Caco-2 (cell line): ENCODE data around the gene DNMT3A. TPM values are rescaled to one million over a fixed set of nuclear protein-coding genes. Genes with fewer than 3 reads are reported as not detected.

Experiments
- BruUV-seq: library from RNA; stranded (reverse); fragments of 400-500 nt; replicated peaks from 2 replicates; lab custom pipeline; 2021; lab: Mats Ljungman, UMichigan
- CTCF ChIA-PET: fragments of 300-600 bp; sonication (Branson Sonifier 250); formaldehyde crosslinking; loops from one replicate; lab custom pipeline; 2022; ENCODE audit warnings: antibody characterized with exemption; lab: Charles Lee
- POLR2A ChIA-PET: fragments of 300-600 bp; sonication (Branson Sonifier 250); formaldehyde crosslinking; loops from one replicate; lab custom pipeline; 2022; ENCODE audit warnings: antibody characterized with exemption; lab: Charles Lee
- DNase-seq, 2 experiments: peaks; one replicate each; pipeline versions ENCODE4 v3.0.0 to v3.0.0-alpha.2; 2020 to 2022
- H3K27me3 ChIP-seq: replicated peaks from 2 replicates; pipeline ENCODE4 v1.6.0; 2011; ENCODE audit warnings: low read length; ENCODE audit not compliant: control insufficient read depth, insufficient read depth
- H3K36me3 ChIP-seq: 2 replicates; pipeline ENCODE4 v1.5.1; 2011; ENCODE audit warnings: low read length; ENCODE audit not compliant: control insufficient read depth, insufficient read depth
- H3K4me1 ChIP-seq: fragments of 250-450 bp; sonication (Bioruptor Pico); 2 replicates; pipeline ENCODE4 v1.5.1; 2020; ENCODE audit warnings: mild to moderate bottlenecking
- H3K4me3 ChIP-seq: 2 replicates; pipeline ENCODE4 v1.5.1; 2011; ENCODE audit warnings: low read depth, mild to moderate bottlenecking, control low read depth, low read length
- H3K9me3 ChIP-seq: fragments of 250-450 bp; sonication (Bioruptor Pico); 2 replicates; pipeline ENCODE4 v1.5.1; 2020; ENCODE audit warnings: mild to moderate bottlenecking, moderate library complexity
- H3K27ac Mint-ChIP-seq: one replicate; pipeline ENCODE4 v1.8.0; 2022; ENCODE audit warnings: mixed read lengths; ENCODE audit not compliant: unreplicated experiment
- H3K27me3 Mint-ChIP-seq: one replicate; pipeline ENCODE4 v1.8.0; 2022; ENCODE audit warnings: mixed read lengths; ENCODE audit not compliant: insufficient read depth, unreplicated experiment
- H3K36me3 Mint-ChIP-seq: one replicate; pipeline ENCODE4 v1.8.0; 2022; ENCODE audit warnings: mild to moderate bottlenecking, mixed read lengths; ENCODE audit not compliant: insufficient read depth, unreplicated experiment
- H3K4me1 Mint-ChIP-seq: one replicate; pipeline ENCODE4 v1.8.0; 2022; ENCODE audit warnings: low read depth, mixed read lengths; ENCODE audit not compliant: unreplicated experiment
- H3K4me3 Mint-ChIP-seq: one replicate; pipeline ENCODE4 v1.8.0; 2022; ENCODE audit warnings: mild to moderate bottlenecking, moderate library complexity, mixed read lengths; ENCODE audit not compliant: unreplicated experiment
- H3K9me3 Mint-ChIP-seq: one replicate; pipeline ENCODE4 v1.8.0; 2022; ENCODE audit warnings: mixed read lengths; ENCODE audit not compliant: unreplicated experiment
- intact Hi-C: fragments of 100-400 bp; cut with micrococcal nuclease; formaldehyde crosslinking; loops from one replicate; pipeline ENCODE4 v1.10.0; 2022; ENCODE audit not compliant: unreplicated experiment
- total RNA-seq: library from RNA; stranded (reverse); gene quantifications from 2 replicates; pipeline ENCODE4 v1.2.3, GENCODE V29; 2022
- TF ChIP-seq, protein P1 (sequence below), 2 experiments: fragments of 200-600 bp in 1 of 2; IDR thresholded peaks; 1 replicate in 1 of 2; 2 replicates in 1 of 2; pipeline versions ENCODE4 v1.5.1 to v1.8.0; 2011 to 2022; ENCODE audit warnings: antibody characterized with exemption in 1 of 2, control low read depth in 1 of 2, inconsistent platforms in 1 of 2, low read depth in 1 of 2, low read length in 1 of 2, mild to moderate bottlenecking in 1 of 2, moderate library complexity in 1 of 2; ENCODE audit not compliant: insufficient read depth in 1 of 2, severe bottlenecking in 1 of 2, unreplicated experiment in 1 of 2

The DNMT3A gene
- total RNA-seq, 1 experiment from 2014 or later = 72.2 TPM

DNA sequence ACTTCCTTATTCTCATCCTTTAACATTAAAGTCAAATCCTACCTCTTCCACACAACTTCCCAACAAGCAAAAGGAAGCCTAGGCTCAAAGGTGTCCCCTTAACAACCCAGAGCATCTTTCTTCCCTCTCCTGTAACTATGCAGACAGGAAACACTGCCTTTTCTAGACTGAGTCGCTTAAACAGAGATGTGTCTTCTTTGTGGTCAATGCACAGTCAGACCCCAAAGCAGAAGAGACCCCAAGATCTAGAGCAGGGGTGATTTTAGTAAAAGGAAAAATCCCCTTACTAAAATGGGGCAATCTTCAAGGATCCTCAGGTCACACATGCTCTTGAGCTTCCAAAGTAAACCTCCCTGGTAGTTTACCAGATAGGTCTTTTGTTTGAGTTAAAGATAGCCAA lies 86.8 kb downstream of the DNMT3A start:
- ChIA-PET CTCF (no interaction called here), POLR2A (no interaction called here)
- H3K36me3 ChIP-seq = no peaks in the 10 kb centered on the region; the same call in none of the 2 replicates
- Mint-ChIP-seq H3K27me3 (peaks cover 13% of the 10 kb centered on the region), H3K27ac (no peak overlapping the region), H3K36me3 (peaks cover 20% of the 10 kb centered on the region), H3K4me3 (no peak overlapping the region), H3K9me3 (no peaks in the 10 kb centered on the region), H3K4me1 (peaks cover 22% of the 10 kb centered on the region)
- intact Hi-C loops = no loop called here
- TF ChIP-seq, protein P1, sequence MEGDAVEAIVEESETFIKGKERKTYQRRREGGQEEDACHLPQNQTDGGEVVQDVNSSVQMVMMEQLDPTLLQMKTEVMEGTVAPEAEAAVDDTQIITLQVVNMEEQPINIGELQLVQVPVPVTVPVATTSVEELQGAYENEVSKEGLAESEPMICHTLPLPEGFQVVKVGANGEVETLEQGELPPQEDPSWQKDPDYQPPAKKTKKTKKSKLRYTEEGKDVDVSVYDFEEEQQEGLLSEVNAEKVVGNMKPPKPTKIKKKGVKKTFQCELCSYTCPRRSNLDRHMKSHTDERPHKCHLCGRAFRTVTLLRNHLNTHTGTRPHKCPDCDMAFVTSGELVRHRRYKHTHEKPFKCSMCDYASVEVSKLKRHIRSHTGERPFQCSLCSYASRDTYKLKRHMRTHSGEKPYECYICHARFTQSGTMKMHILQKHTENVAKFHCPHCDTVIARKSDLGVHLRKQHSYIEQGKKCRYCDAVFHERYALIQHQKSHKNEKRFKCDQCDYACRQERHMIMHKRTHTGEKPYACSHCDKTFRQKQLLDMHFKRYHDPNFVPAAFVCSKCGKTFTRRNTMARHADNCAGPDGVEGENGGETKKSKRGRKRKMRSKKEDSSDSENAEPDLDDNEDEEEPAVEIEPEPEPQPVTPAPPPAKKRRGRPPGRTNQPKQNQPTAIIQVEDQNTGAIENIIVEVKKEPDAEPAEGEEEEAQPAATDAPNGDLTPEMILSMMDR (IDR thresholded peaks at IDR 0.05; ENCODE audit: insufficient read depth in 1 of 2, low read depth in 1 of 2, low read length in 1 of 2, severe bottlenecking in 1 of 2, unreplicated experiment in 1 of 2) = no peak
- no peaks in the 10 kb centered on the region; the same call in 1 of the 2 replicates for H3K27me3 ChIP-seq
- H3K4me1 ChIP-seq = peaks cover 31% of the 10 kb centered on the region
- H3K9me3 ChIP-seq = no peaks in the 10 kb centered on the region
- no TSS peak for BruUV-seq
- H3K4me3 ChIP-seq = no peak overlapping the region
- no peak for DNase-seq

DNA sequence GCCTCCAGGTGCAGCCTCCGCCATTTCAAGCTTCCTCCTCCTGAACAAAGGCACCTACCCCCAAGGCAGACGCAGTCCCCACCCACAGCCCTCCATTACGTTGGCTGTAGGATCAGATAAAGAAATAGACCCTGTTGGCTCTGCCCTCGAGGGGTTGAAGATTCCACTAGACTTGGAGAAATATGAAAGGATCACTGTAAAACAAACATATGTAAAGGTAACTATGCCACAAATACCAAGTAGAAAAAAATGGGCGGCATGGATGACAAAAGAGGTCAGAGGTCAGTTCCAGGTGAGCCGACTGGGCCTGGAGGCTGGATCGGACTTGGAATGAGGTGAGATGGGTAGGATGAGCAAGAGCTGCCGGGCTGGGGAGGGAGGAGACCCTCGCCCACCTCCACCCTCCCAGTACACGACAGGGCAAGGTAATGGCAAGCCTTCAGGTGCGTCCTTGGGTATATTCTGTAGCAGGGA lies 88.5 kb downstream of the DNMT3A start:
- H3K4me1 ChIP-seq = peaks cover 31% of the 10 kb centered on the region
- peak overlapping the region; percentile 48 for H3K4me3 ChIP-seq
- no peaks in the 10 kb centered on the region for H3K9me3 ChIP-seq
- Mint-ChIP-seq H3K9me3 (no peaks in the 10 kb centered on the region), H3K27ac (peak overlapping the region; percentile 81), H3K27me3 (peaks cover 13% of the 10 kb centered on the region), H3K36me3 (peaks cover 29% of the 10 kb centered on the region), H3K4me3 (peak overlapping the region; percentile 83), H3K4me1 (peaks cover 27% of the 10 kb centered on the region)
- DNase-seq = no peak
- TSS peak; percentile 43 for BruUV-seq
- TF ChIP-seq, protein P1 (IDR thresholded peaks at IDR 0.05; ENCODE audit: insufficient read depth in 1 of 2, low read depth in 1 of 2, low read length in 1 of 2, severe bottlenecking in 1 of 2, unreplicated experiment in 1 of 2) = no peak
- ChIA-PET CTCF (interaction anchor here (1.9 to 2.0 kb wide), 2 partner anchors 24 to 109 kb away, joined by 8 to 12 read pairs; no protein-coding TSS in a partner anchor), POLR2A (interaction anchor here (0.6 to 0.7 kb wide), 2 partner anchors 9 to 1110 kb away, joined by 4 read pairs; no protein-coding TSS in a partner anchor)
- intact Hi-C loops = no loop called here
- no peaks in the 10 kb centered on the region; the same call in none of the 2 replicates for H3K36me3 ChIP-seq
- no peaks in the 10 kb centered on the region; the same call in 1 of the 2 replicates for H3K27me3 ChIP-seq

GRCh38 chr2:25252291-25253152 lies 89.2 kb downstream of the DNMT3A start:
- intact Hi-C loops = no loop called here
- Histone ChIP-seq H3K4me3 (peak overlapping the region; percentile 89), H3K9me3 (no peaks in the 10 kb centered on the region), H3K4me1 (peaks cover 31% of the 10 kb centered on the region), H3K36me3 (peaks cover 1% of the 10 kb centered on the region), H3K27me3 (no peaks in the 10 kb centered on the region; the same call in 1 of the 2 replicates)
- H3K9me3 Mint-ChIP-seq = no peaks in the 10 kb centered on the region
- peaks cover 27% of the 10 kb centered on the region for H3K4me1 Mint-ChIP-seq
- ChIA-PET CTCF (interaction anchor here (0.6 to 2.0 kb wide), 4 partner anchors 24 to 284 kb away, joined by 3 to 12 read pairs (median 7); no protein-coding TSS in a partner anchor), POLR2A (interaction anchor here (0.5 to 0.7 kb wide), 5 partner anchors 10 to 1111 kb away, joined by 4 to 9 read pairs (median 4); no protein-coding TSS in a partner anchor)
- H3K4me3 Mint-ChIP-seq = peak overlapping the region; percentile 83
- peak overlapping the region; percentile 81 for H3K27ac Mint-ChIP-seq
- TF ChIP-seq, protein P1 (IDR thresholded peaks at IDR 0.05; ENCODE audit: insufficient read depth in 1 of 2, low read depth in 1 of 2, low read length in 1 of 2, severe bottlenecking in 1 of 2, unreplicated experiment in 1 of 2) = no peak
- peaks cover 13% of the 10 kb centered on the region for H3K27me3 Mint-ChIP-seq
- H3K36me3 Mint-ChIP-seq = peaks cover 35% of the 10 kb centered on the region
- no TSS peak for BruUV-seq
- DNase-seq = peak; percentile 90 to 93
